Uterus (tissue), 4 donors: ENCODE results near the gene PLXND1. TPM values are rescaled to one million over a fixed set of nuclear protein-coding genes. Genes with fewer than 3 reads are reported as not detected.
A peak's percentile ranks its signal among the peaks of the same experiment; 100 is the strongest.

Experiments used
- DNase-seq, 2 donors: peaks; one replicate each; pipeline ENCODE4 v3.0.0-alpha.2; 2019 to 2020
- H3K27ac ChIP-seq, 2 donors: fragments of 200-600 bp; sonication (generic); 1 replicate in 1 of 2; 2 replicates in 1 of 2; pipeline ENCODE4 v1.5.1; 2016 to 2018
- H3K27me3 ChIP-seq, 2 donors: fragments of 200-600 bp; sonication (generic); one replicate each; pipeline ENCODE4 v1.5.1; 2018 to 2019; ENCODE audit warnings: control low read depth in 1 of 2
- H3K36me3 ChIP-seq, 2 donors: fragments of 200-600 bp; sonication (generic); one replicate each; pipeline ENCODE4 v1.5.1; 2019; ENCODE audit warnings: control low read depth in 1 of 2
- H3K4me1 ChIP-seq, 2 donors: fragments of 200-600 bp; sonication (generic); one replicate each; pipeline ENCODE4 v1.5.1; 2018 to 2019; ENCODE audit warnings: control low read depth in 1 of 2
- H3K4me3 ChIP-seq, 2 donors: fragments of 200-600 bp; sonication (generic); 1 replicate in 1 of 2; 2 replicates in 1 of 2; pipeline ENCODE4 v1.5.1; 2018 to 2019; ENCODE audit warnings: mild to moderate bottlenecking in 1 of 2
- H3K9me3 ChIP-seq, 2 donors: fragments of 200-600 bp; sonication (generic); one replicate each; pipeline ENCODE4 v1.5.1; 2019; ENCODE audit warnings: control low read depth in 1 of 2
- POLR2A ChIP-seq, 2 donors: fragments of 450-650 bp; IDR thresholded peaks; one replicate each; pipeline ENCODE4 v1.6.1; 2016; ENCODE audit warnings: antibody characterized with exemption in 2 of 2, mild to moderate bottlenecking in 1 of 2, moderate library complexity in 1 of 2
- intact Hi-C: fragments of 100-400 bp; cut with DNase I; formaldehyde crosslinking; loops from one replicate; pipeline ENCODE4 v1.15.1; 2023; ENCODE audit warnings: low total_unique reads
- total RNA-seq, 4 donors: library from RNA; depleted of rRNA in 3 of 4; stranded (reverse); fragments of >200 nt in 3 of 4; gene quantifications; one replicate each; pipeline versions ENCODE4 v1.1.0 to v1.2.4, GENCODE V29; 2014 to 2023
- TF ChIP-seq, protein P1 (sequence below), 4 experiments: fragments of 200-600 bp in 2 of 4; fragments of 450-650 bp in 2 of 4; sonication (generic) in 2 of 4; IDR thresholded peaks; one replicate each; pipeline ENCODE4 v1.5.1; 2016 to 2019; ENCODE audit warnings: antibody characterized with exemption in 4 of 4, mild to moderate bottlenecking in 2 of 4, moderate library complexity in 1 of 4
- donor health status: DM: yes; HTN: yes; CAD: no.

The PLXND1 gene
- total RNA-seq, 4 donors from 2014 or later = 54.7 to 343 (median 121) TPM

DNA sequence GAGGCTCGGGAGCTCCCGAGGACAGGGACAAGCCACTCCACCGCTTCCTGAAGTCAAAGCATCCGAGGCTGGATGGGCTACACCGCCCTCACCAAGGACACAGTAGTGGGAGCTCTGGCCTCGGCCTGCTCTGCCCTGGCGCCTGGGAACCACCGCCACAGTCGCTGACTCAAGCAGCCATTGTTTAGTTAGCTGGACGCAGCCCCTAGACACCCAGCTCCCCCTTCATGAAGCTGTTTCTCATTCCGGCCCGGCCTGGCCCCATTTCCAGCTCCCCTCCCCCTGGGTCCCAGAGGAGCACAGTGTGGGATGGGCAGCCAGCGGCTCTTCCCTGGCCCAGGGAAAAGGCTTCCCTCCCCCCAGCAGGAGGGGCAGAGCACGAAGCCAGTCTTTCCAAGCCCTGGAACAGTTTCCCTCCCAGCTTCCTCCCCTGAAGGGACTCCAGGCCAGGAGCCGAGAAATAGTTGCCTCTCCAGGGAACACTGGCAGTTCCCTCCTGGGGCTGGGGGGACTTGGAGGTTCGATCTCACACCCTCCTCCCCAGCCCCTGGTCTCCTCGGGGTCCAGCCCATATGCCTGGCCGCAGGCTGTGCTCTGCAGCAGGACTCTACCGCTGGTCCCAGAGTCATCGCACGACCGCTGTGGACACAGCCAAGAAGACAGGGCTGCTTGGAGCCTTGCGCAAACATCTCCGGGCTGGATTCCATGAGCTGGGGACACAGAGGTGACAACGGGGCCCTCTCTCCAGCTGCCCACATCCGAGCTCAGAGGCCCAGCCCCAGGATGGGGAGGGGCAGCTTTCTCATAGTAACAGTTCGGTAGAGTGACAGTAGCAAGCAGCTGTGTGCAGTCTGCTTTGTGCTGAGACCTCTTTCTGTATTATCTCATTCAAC lies 10.0 kb downstream of the PLXND1 start:
- H3K27me3 ChIP-seq = no peaks in the 10 kb centered on the region
- H3K4me1 ChIP-seq = peaks cover 22 to 53% of the 10 kb centered on the region in 2 donors
- intact Hi-C loops = no loop called here
- H3K36me3 ChIP-seq = no peaks in the 10 kb centered on the region
- H3K4me3 ChIP-seq = peak overlapping the region; percentile 4 to 13
- peak overlapping the region; percentile 84 to 97 for H3K27ac ChIP-seq
- TF ChIP-seq, protein P1, sequence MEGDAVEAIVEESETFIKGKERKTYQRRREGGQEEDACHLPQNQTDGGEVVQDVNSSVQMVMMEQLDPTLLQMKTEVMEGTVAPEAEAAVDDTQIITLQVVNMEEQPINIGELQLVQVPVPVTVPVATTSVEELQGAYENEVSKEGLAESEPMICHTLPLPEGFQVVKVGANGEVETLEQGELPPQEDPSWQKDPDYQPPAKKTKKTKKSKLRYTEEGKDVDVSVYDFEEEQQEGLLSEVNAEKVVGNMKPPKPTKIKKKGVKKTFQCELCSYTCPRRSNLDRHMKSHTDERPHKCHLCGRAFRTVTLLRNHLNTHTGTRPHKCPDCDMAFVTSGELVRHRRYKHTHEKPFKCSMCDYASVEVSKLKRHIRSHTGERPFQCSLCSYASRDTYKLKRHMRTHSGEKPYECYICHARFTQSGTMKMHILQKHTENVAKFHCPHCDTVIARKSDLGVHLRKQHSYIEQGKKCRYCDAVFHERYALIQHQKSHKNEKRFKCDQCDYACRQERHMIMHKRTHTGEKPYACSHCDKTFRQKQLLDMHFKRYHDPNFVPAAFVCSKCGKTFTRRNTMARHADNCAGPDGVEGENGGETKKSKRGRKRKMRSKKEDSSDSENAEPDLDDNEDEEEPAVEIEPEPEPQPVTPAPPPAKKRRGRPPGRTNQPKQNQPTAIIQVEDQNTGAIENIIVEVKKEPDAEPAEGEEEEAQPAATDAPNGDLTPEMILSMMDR (IDR thresholded peaks at IDR 0.05) = peak in 1 of 4 experiments; percentile 21
- no peak for TF ChIP-seq POLR2A (IDR thresholded peaks at IDR 0.05)
- DNase-seq = peak; percentile 90 to 95
- H3K9me3 ChIP-seq = no peaks in the 10 kb centered on the region

DNA sequence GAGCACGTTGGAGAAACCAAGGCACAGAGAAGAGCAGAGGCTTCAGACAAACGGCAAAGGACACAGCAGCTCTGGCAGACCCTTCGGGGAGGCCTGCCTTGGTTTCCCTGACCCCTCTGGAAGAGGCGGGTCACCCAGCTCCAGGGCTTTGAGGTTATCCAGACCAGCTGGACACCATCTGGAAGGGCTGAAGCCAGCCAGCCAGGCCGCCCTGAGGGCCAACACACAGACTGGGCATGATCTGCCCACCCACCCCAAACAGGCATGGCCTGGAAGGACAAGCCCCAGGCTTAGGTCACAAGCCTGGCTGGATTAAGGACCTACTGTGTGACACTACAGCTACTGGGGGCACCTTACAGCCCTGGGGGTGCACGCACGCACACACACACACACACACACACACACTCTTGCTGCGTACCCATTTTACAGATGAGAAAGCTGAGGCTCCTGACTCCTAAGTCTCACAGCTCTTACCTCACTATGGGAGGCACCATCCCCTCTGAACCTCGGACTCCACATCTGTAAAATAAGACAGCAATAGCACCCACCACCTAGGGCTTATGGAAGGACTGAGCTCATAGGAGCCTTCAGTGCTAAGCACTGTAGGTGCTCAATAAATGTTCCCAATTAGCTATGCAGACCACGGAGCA lies 10.8 kb downstream of the PLXND1 start:
- H3K27ac ChIP-seq = peak overlapping the region; percentile 84 to 97
- H3K4me3 ChIP-seq = peak overlapping the region in 1 of 2 donors; percentile 4
- DNase-seq = no peak
- H3K9me3 ChIP-seq = no peaks in the 10 kb centered on the region
- TF ChIP-seq, protein P1 (IDR thresholded peaks at IDR 0.05) = no peak
- no peak for TF ChIP-seq POLR2A (IDR thresholded peaks at IDR 0.05)
- intact Hi-C loops = no loop called here
- no peaks in the 10 kb centered on the region for H3K36me3 ChIP-seq
- H3K27me3 ChIP-seq = no peaks in the 10 kb centered on the region
- peaks cover 22 to 53% of the 10 kb centered on the region in 2 donors for H3K4me1 ChIP-seq

DNA sequence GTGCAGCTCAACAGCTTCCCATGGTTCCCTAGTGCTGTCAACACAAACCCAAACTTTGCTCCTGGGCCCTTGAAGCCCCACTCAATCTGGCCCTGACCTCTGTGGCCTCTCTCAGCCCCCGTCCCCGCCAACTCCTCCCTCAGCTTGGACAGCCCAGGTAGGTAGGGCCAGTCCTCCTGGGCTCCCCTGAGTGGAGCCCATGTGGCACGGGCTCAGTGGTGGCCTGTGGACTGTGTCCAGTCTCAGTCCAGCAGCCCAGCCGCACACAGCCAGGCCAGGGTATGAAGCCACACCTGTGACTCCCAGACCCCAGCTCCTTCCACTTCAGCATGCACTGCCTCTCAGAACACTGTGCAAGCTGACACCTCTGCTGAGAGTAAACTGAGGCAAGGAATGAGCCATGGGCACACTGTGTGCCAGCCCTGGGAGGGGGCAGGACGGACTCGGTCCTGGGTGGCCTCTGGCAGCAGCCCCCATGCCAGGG lies 11.5 kb downstream of the PLXND1 start:
- Histone ChIP-seq H3K36me3 (no peaks in the 10 kb centered on the region), H3K9me3 (no peaks in the 10 kb centered on the region), H3K27me3 (no peaks in the 10 kb centered on the region), H3K4me3 (no peak overlapping the region), H3K4me1 (peaks cover 22 to 51% of the 10 kb centered on the region in 2 donors), H3K27ac (peak overlapping the region; percentile 84 to 97)
- intact Hi-C loops = no loop called here
- no peak for DNase-seq
- TF ChIP-seq, protein P1 (IDR thresholded peaks at IDR 0.05) = no peak
- no peak for TF ChIP-seq POLR2A (IDR thresholded peaks at IDR 0.05)

DNA sequence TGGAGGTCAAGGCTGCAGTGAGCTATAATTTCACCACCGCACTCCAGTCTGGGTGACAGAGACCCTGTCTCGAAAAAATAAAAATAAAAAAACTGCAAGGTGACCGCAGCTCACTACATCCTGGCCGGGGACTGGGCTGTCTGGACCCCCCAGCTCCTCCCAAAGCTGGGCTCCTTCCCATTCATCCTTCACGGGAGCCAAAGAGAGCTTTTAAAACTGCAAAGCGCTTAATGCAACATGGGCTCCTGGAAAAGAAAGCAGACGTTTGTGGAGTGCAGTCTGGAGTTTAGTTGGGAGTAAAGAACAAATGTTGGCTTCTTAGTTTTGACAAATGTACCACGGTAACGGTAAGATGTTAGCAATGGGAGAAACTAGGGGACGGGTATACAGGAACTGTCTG lies 12.1 kb downstream of the PLXND1 start:
- H3K4me3 ChIP-seq = no peak overlapping the region
- no peaks in the 10 kb centered on the region for H3K9me3 ChIP-seq
- no peaks in the 10 kb centered on the region for H3K36me3 ChIP-seq
- intact Hi-C loops = no loop called here
- no peak for DNase-seq
- TF ChIP-seq, protein P1 (IDR thresholded peaks at IDR 0.05) = no peak
- no peak for TF ChIP-seq POLR2A (IDR thresholded peaks at IDR 0.05)
- peaks cover 22 to 47% of the 10 kb centered on the region in 2 donors for H3K4me1 ChIP-seq
- peak overlapping the region; percentile 84 to 97 for H3K27ac ChIP-seq
- H3K27me3 ChIP-seq = no peaks in the 10 kb centered on the region
